ENCODE data around the gene CYP2A6.

- TF ChIP-seq CTCF (IDR thresholded peaks at IDR 0.05; ENCODE audit: low read depth, low read length, missing input control) = no peak
- no peak for TF ChIP-seq YY1 (IDR thresholded peaks at IDR 0.05)
These were observed 12.1 kb upstream of the CYP2A6 start for GRCh38 chr19:40862333-40862732.
